IMR-90 (cell line): Measurements from ENCODE around the gene DNAJC7. TPM values are rescaled to one million over a fixed set of nuclear protein-coding genes. Genes with fewer than 3 reads are reported as not detected.

Experiments
- ATAC-seq: fragments of 200-7000 bp; cut with Tn5 transposase; 2 replicates; pipeline ENCODE4 v1.9.1; 2020; ENCODE audit warnings: low read depth, mild to moderate bottlenecking, moderate library complexity
- BruUV-seq: library from RNA; stranded (reverse); fragments of 400-500 nt; replicated peaks from 2 replicates; lab custom pipeline; 2021; lab: Mats Ljungman, UMichigan
- CTCF ChIA-PET: fragments of 300-600 bp; formaldehyde crosslinking; extraction: SDS; loops from one replicate; lab custom pipeline; 2021; ENCODE audit warnings: antibody characterized with exemption; lab: Yijun Ruan, JAX
- POLR2A ChIA-PET: fragments of 300-600 bp; sonication (Branson Sonifier 250); formaldehyde crosslinking; loops from one replicate; lab custom pipeline; 2022; ENCODE audit warnings: antibody characterized with exemption; ENCODE audit not compliant: unreplicated experiment; lab: Charles Lee
- DNase-seq: peaks from one replicate; pipeline ENCODE4 v3.0.0; 2013
- H2AFZ ChIP-seq: replicated peaks from 2 replicates; pipeline ENCODE3; 2013; ENCODE audit warnings: low read length, mild to moderate bottlenecking; ENCODE audit not compliant: poor library complexity
- H2AK5ac ChIP-seq: 2 replicates; pipeline ENCODE4 v1.6.1; 2013; ENCODE audit warnings: low read depth, low read length, inconsistent platforms
- H2AK9ac ChIP-seq: replicated peaks from 2 replicates; pipeline ENCODE3; 2013; ENCODE audit warnings: mild to moderate bottlenecking, low read depth, low read length, moderate library complexity; ENCODE audit not compliant: poor library complexity
- H2BK120ac ChIP-seq: 2 replicates; pipeline ENCODE4 v1.6.1; 2013; ENCODE audit warnings: low read depth, low read length, inconsistent platforms
- H2BK15ac ChIP-seq: 3 replicates; pipeline ENCODE4 v1.6.1; 2013; ENCODE audit warnings: low read depth, low read length, inconsistent platforms
- H2BK20ac ChIP-seq: 2 replicates; pipeline ENCODE4 v1.6.1; 2013; ENCODE audit warnings: low read depth, mild to moderate bottlenecking, inconsistent platforms, low read length, moderate library complexity
- H2BK5ac ChIP-seq: 2 replicates; pipeline ENCODE4 v1.6.1; 2013; ENCODE audit warnings: mild to moderate bottlenecking, low read depth, low read length, inconsistent platforms; ENCODE audit not compliant: poor library complexity, severe bottlenecking
- H3K14ac ChIP-seq: replicated peaks from 2 replicates; pipeline ENCODE4 v1.6.1; 2013; ENCODE audit warnings: low read depth, low read length, inconsistent platforms
- H3K18ac ChIP-seq: 2 replicates; pipeline ENCODE4 v1.6.1; 2013; ENCODE audit warnings: low read depth, low read length, control low read depth
- H3K23ac ChIP-seq: 2 replicates; pipeline ENCODE4 v1.6.1; 2013; ENCODE audit warnings: low read depth, low read length, inconsistent platforms
- H3K27ac ChIP-seq: 2 replicates; pipeline ENCODE4 v1.5.1; 2013; ENCODE audit warnings: mild to moderate bottlenecking, control low read depth, low read length; ENCODE audit not compliant: insufficient read depth
- H3K27me3 ChIP-seq: 2 replicates; pipeline ENCODE4 v1.6.1; 2013; ENCODE audit warnings: low read length; ENCODE audit not compliant: control insufficient read depth, insufficient read depth
- H3K36me3 ChIP-seq: 2 replicates; pipeline ENCODE4 v1.6.1; 2013; ENCODE audit warnings: low read length, mixed read lengths; ENCODE audit not compliant: control insufficient read depth, insufficient read depth
- H3K4ac ChIP-seq: 2 replicates; pipeline ENCODE4 v1.6.1; 2013; ENCODE audit warnings: low read depth, low read length, inconsistent platforms
- H3K4me1 ChIP-seq: 2 replicates; pipeline ENCODE4 v1.6.1; 2013; ENCODE audit warnings: low read length, mixed read lengths; ENCODE audit not compliant: control insufficient read depth, insufficient read depth
- H3K4me2 ChIP-seq: 2 replicates; pipeline ENCODE4 v1.6.1; 2013; ENCODE audit warnings: low read depth, mild to moderate bottlenecking, control low read depth, low read length, moderate library complexity
- H3K4me3 ChIP-seq: 2 replicates; pipeline ENCODE4 v1.5.1; 2013; ENCODE audit warnings: low read depth, mild to moderate bottlenecking, control low read depth, low read length, moderate library complexity; ENCODE audit not compliant: insufficient read depth
- H3K56ac ChIP-seq: 2 replicates; pipeline ENCODE4 v1.6.1; 2013; ENCODE audit warnings: low read length, inconsistent platforms; ENCODE audit not compliant: insufficient read depth; ENCODE audit errors: extremely low read depth
- H3K79me1 ChIP-seq, 2 experiments: 2 replicates each; pipeline ENCODE4 v1.6.1; 2013; ENCODE audit warnings: low read length in 2 of 2, inconsistent platforms in 1 of 2, low read depth in 1 of 2
- H3K9ac ChIP-seq: 2 replicates; pipeline ENCODE4 v1.6.1; 2013; ENCODE audit warnings: low read depth, low read length, control low read depth
- H3K9me1 ChIP-seq: 2 replicates; pipeline ENCODE4 v1.6.1; 2013; ENCODE audit warnings: low read length, inconsistent platforms; ENCODE audit not compliant: insufficient read depth
- H3K9me3 ChIP-seq: 2 replicates; pipeline ENCODE4 v1.6.1; 2013; ENCODE audit warnings: low read length; ENCODE audit not compliant: control insufficient read depth, insufficient read depth
- H4K20me1 ChIP-seq: 2 replicates; pipeline ENCODE4 v1.6.1; 2013; ENCODE audit warnings: low read length, inconsistent platforms; ENCODE audit not compliant: insufficient read depth
- H4K5ac ChIP-seq: 2 replicates; pipeline ENCODE4 v1.6.1; 2013; ENCODE audit warnings: mild to moderate bottlenecking, low read depth, low read length, control low read depth
- H4K8ac ChIP-seq, 2 experiments: 2 replicates each; pipeline ENCODE4 v1.6.1; 2013; ENCODE audit warnings: low read depth in 2 of 2, low read length in 2 of 2, control low read depth in 1 of 2, inconsistent platforms in 1 of 2
- H4K91ac ChIP-seq: 2 replicates; pipeline ENCODE4 v1.6.1; 2013; ENCODE audit warnings: low read depth, low read length, inconsistent platforms; ENCODE audit not compliant: insufficient read depth
- BHLHE40 ChIP-seq: fragments of 150-350 bp; IDR thresholded peaks from 2 replicates; pipeline ENCODE4 v1.6.1; 2016; ENCODE audit warnings: mild to moderate bottlenecking, low read depth, low read length
- CEBPB ChIP-seq: IDR thresholded peaks from 2 replicates; pipeline ENCODE4 v1.6.1; 2012; ENCODE audit warnings: low read depth, low read length, improper control_type of control experiment
- CTCF ChIP-seq: conservative IDR thresholded peaks from 2 replicates; pipeline ENCODE4 v1.5.1; 2012; ENCODE audit warnings: mild to moderate bottlenecking, low read depth, low read length, improper control_type of control experiment
- ELK1 ChIP-seq: fragments of 150-350 bp; IDR thresholded peaks from 2 replicates; pipeline ENCODE4 v1.6.1; 2016; ENCODE audit warnings: low read depth, mild to moderate bottlenecking, low read length, moderate library complexity, borderline replicate concordance
- FOS ChIP-seq: fragments of 150-350 bp; IDR thresholded peaks from 2 replicates; pipeline ENCODE4 v1.6.1; 2016; ENCODE audit warnings: low read depth, low read length
- MAFK ChIP-seq: IDR thresholded peaks from 2 replicates; pipeline ENCODE4 v1.6.1; 2012; ENCODE audit warnings: low read depth, low read length, improper control_type of control experiment
- NFE2L2 ChIP-seq: fragments of 150-350 bp; IDR thresholded peaks from 2 replicates; pipeline ENCODE4 v1.6.1; 2016; ENCODE audit warnings: low read depth, mild to moderate bottlenecking, low read length
- POLR2A ChIP-seq: IDR thresholded peaks from 2 replicates; pipeline ENCODE4 v1.6.1; 2012; ENCODE audit warnings: mild to moderate bottlenecking, low read depth, low read length
- RAD21 ChIP-seq: IDR thresholded peaks from 2 replicates; pipeline ENCODE4 v1.6.1; 2012; ENCODE audit warnings: low read length, improper control_type of control experiment
- RCOR1 ChIP-seq: IDR thresholded peaks from 2 replicates; pipeline ENCODE4 v1.6.1; 2012; ENCODE audit warnings: mild to moderate bottlenecking, low read length, improper control_type of control experiment; ENCODE audit not compliant: insufficient replicate concordance
- RFX5 ChIP-seq: IDR thresholded peaks from 2 replicates; pipeline ENCODE4 v1.8.0; 2012; ENCODE audit warnings: low read depth, mild to moderate bottlenecking, low read length, moderate library complexity
- SMC3 ChIP-seq: fragments of 150-350 bp; IDR thresholded peaks from 2 replicates; pipeline ENCODE4 v1.6.1; 2016; ENCODE audit warnings: low read depth, mild to moderate bottlenecking, antibody characterized with exemption, low read length, moderate library complexity
- WGBS, 2 experiments: methylation state at CpG; one replicate each; pipeline versions ENCODE4 v1.1.5 to v1.1.7; 2013; ENCODE audit warnings: missing lambda C conversion rate in 2 of 2; ENCODE audit not compliant: insufficient read length in 1 of 2; ENCODE audit errors: extremely low coverage in 2 of 2; 5-methylcytosine and 5-hydroxymethylcytosine counted together
- dilution Hi-C: fragments of 300-500 bp; cut with HindIII; formaldehyde crosslinking; loops from one replicate; pipeline ENCODE4 v1.14.3; 2018; ENCODE audit warnings: low sequenced_read_pairs; ENCODE audit not compliant: unreplicated experiment
- in situ Hi-C: fragments of 300-500 bp; cut with MboI; formaldehyde crosslinking; loops from 3 replicates; pipeline ENCODE4 v1.14.3; 2019; ENCODE audit warnings: low sequenced_read_pairs, inconsistent platforms, mixed read lengths
- intact Hi-C: fragments of 100-400 bp; cut with micrococcal nuclease; formaldehyde crosslinking; loops from 2 replicates; pipeline ENCODE4 v1.10.0; 2022
- polyA plus RNA-seq, 3 experiments: library from polyadenylated mRNA; depleted of rRNA; stranded (reverse); fragments of >200 nt; gene quantifications; 2 replicates each; pipeline ENCODE4 v1.2.3, GENCODE V29; 2012; ENCODE audit warnings: low replicate concordance in 1 of 3
- total RNA-seq: library from RNA; depleted of rRNA; stranded (reverse); fragments of >200 nt; gene quantifications from 2 replicates; pipeline ENCODE4 v1.2.3, GENCODE V29; 2012

DNAJC7 gene
- total and polyA plus RNA-seq, 2 of the 4 experiments (the other 2 are of a cell fraction) = 49.3 to 71.7 TPM

DNA sequence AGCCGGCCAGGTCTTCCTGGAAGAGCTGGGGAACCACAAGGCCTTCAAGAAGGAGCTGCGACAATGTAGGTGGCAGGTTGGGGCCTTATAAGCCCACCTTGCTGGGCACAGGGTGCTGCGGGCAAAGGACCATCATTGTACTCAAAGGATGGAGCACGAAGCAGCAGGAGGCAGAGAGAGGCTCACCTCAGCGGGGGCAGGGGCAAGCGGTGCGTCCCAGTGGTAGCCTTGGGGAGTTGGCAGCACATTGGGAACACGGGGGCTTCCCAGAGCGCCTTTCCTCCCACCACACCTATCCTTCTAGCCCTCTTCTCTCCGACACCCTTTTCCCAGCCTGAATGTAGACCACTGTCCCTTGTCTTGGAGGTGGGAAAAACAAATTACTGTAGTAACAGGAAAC, 48.6 kb downstream of the DNAJC7 start:
- no peaks in the 10 kb centered on the region for H3K27me3 ChIP-seq
- dilution Hi-C loops = no loop called here
- no peaks in the 10 kb centered on the region for H3K9me3 ChIP-seq
- ChIA-PET CTCF (interaction anchor here (0.5 kb wide), 1 partner anchor 57 kb away, joined by 5 read pairs; no protein-coding TSS in a partner anchor), POLR2A (no interaction called here)
- no peak overlapping the region for H3K9ac ChIP-seq
- no peak overlapping the region for H3K27ac ChIP-seq
- H3K4ac ChIP-seq = no peak overlapping the region
- peaks cover 30 to 60% of the 10 kb centered on the region in 2 experiments for H3K79me1 ChIP-seq
- no peak overlapping the region for H2BK120ac ChIP-seq
- H3K56ac ChIP-seq = no peak overlapping the region
- H3K4me1 ChIP-seq = peaks cover 11% of the 10 kb centered on the region
- peaks cover 43% of the 10 kb centered on the region for H3K36me3 ChIP-seq
- ATAC-seq (no peak), DNase-seq (no peak)
- no peak overlapping the region for H2AFZ ChIP-seq
- no peak overlapping the region for H4K5ac ChIP-seq
- H2BK15ac ChIP-seq = no peak overlapping the region
- intact Hi-C loops = no loop called here
- no peak overlapping the region for H2BK5ac ChIP-seq
- no peak overlapping the region for H2BK20ac ChIP-seq
- WGBS, 2 experiments = 93% methylated on average over 2 of the region's 10 CpGs; no CpG with 5 or more reads in 1 of the 2 experiments
- H3K14ac ChIP-seq = no peak overlapping the region
- H4K8ac ChIP-seq = no peak overlapping the region
- no TSS peak for BruUV-seq
- TF ChIP-seq CEBPB = no peak
- no peak for TF ChIP-seq MAFK
- no peak for TF ChIP-seq CTCF
- no peak for TF ChIP-seq RAD21
- TF ChIP-seq SMC3 = no peak
- TF ChIP-seq BHLHE40 = no peak
- TF ChIP-seq FOS = no peak
- TF ChIP-seq ELK1 = no peak
- no peak for TF ChIP-seq POLR2A
- TF ChIP-seq RCOR1 = no peak
- no peak for TF ChIP-seq RFX5
- no peak for TF ChIP-seq NFE2L2
- peaks cover 16% of the 10 kb centered on the region for H3K9me1 ChIP-seq
- no peak overlapping the region for H2AK5ac ChIP-seq
- H3K23ac ChIP-seq = no peak overlapping the region
- H2AK9ac ChIP-seq = no peak overlapping the region
- H3K18ac ChIP-seq = no peak overlapping the region
- in situ Hi-C loops = loop anchor here (5.0 to 10.0 kb wide), 2 partner anchors 144 to 234 kb away; partner anchors contain the start of genes DHX58 and HAP1
- H3K4me2 ChIP-seq = no peak overlapping the region
- no peak overlapping the region for H3K4me3 ChIP-seq
- H4K20me1 ChIP-seq = peaks cover 36% of the 10 kb centered on the region
- no peak overlapping the region for H4K91ac ChIP-seq
